ENCODE results near the gene RNF32.

RNF32 gene

GRCh38 chr7:156640257-156640948 lies at the start of gene RNF32:
TSS of gene RNF32 (plus strand) at chr7:156640774. CDS start at chr7:156643878, 3,104 bp downstream.
- peak; percentile 100 for DNase-seq (ENCODE audit: low read depth)

- no peak for DNase-seq (ENCODE audit: low read depth)
These were observed 48.3 kb upstream of the RNF32 start for GRCh38 chr7:156592155-156592884.

- no peak for DNase-seq (ENCODE audit: low read depth)
These were observed 46.1 kb upstream of the RNF32 start for GRCh38 chr7:156594283-156595080.

GRCh38 chr7:156600496-156600895 lies 40.1 kb upstream of the RNF32 start:
- no peak for DNase-seq (ENCODE audit: low read depth)

GRCh38 chr7:156602283-156602682 lies 38.3 kb upstream of the RNF32 start:
- no peak for DNase-seq (ENCODE audit: low read depth)

GRCh38 chr7:156603011-156603410 lies 37.6 kb upstream of the RNF32 start:
- DNase-seq (ENCODE audit: low read depth), result no peak

- DNase-seq (ENCODE audit: low read depth), result no peak
These were observed 36.9 kb upstream of the RNF32 start for GRCh38 chr7:156603629-156604028.

GRCh38 chr7:156604311-156604710 lies 36.3 kb upstream of the RNF32 start:
- DNase-seq (ENCODE audit: low read depth), result no peak

- no peak for DNase-seq (ENCODE audit: low read depth)
These were observed 35.5 kb upstream of the RNF32 start for GRCh38 chr7:156604836-156605695.

- DNase-seq (ENCODE audit: low read depth), result no peak
These were observed 34.4 kb upstream of the RNF32 start for GRCh38 chr7:156606135-156606534.

GRCh38 chr7:156606691-156607331 lies 33.8 kb upstream of the RNF32 start:
- DNase-seq (ENCODE audit: low read depth), result no peak

- no peak for DNase-seq (ENCODE audit: low read depth)
These were observed 33.0 kb upstream of the RNF32 start for GRCh38 chr7:156607332-156608172.

GRCh38 chr7:156608173-156608478 lies 32.4 kb upstream of the RNF32 start:
- DNase-seq (ENCODE audit: low read depth), result no peak

- no peak for DNase-seq (ENCODE audit: low read depth)
These were observed 31.3 kb upstream of the RNF32 start for GRCh38 chr7:156609010-156609877.

GRCh38 chr7:156610130-156610529 lies 30.4 kb upstream of the RNF32 start:
- no peak for DNase-seq (ENCODE audit: low read depth)

GRCh38 chr7:156610601-156611000 lies 30.0 kb upstream of the RNF32 start:
- DNase-seq (ENCODE audit: low read depth), result no peak

- no peak for DNase-seq (ENCODE audit: low read depth)
These were observed 29.3 kb upstream of the RNF32 start for GRCh38 chr7:156611014-156612010.

- peak; percentile 22 for DNase-seq (ENCODE audit: low read depth)
These were observed 27.6 kb upstream of the RNF32 start for GRCh38 chr7:156612930-156613329.

Data from stimulated activated CD8-positive, alpha-beta memory T cell treated with anti-CD3 and anti-CD28 coated beads, Interleukin-15, amount 100 ng/mL, for 24 hours (primary cell).